ENCODE results near the gene TAC3.
A peak's percentile ranks its signal among the peaks of the same experiment; 100 is the strongest.

Gene TAC3

DNA sequence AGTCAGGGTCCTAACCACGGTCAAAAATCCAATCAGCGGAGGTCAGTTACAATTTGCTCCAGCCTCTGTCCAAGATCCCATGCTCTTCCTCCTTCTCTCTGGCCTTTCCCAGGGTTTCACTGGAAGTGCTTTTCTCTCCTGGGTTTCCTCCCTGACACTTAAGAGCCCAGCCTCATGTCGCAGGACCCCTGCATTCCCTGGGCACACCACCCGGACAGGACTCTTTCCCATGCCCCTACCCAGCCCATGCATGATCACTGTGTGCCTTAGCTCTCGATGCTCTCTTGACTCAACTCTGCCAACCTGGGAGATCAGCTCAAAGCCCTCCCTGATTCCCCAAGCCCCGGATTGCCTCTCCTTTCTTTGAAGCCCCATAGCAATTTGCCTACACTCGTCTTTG lies 15.5 kb upstream of the TAC3 start:
- Histone ChIP-seq H3K36me3 (ENCODE audit: control insufficient read depth, insufficient read depth, low read length) (no peaks in the 10 kb centered on the region), H3K4me3 (ENCODE audit: low read length) (no peak overlapping the region), H3K4ac (ENCODE audit: low read depth, low read length) (no peak overlapping the region), H3K9ac (ENCODE audit: low read length) (no peak overlapping the region), H2AK5ac (ENCODE audit: low read length) (no peak overlapping the region), H3K4me1 (ENCODE audit: control insufficient read depth, low read depth, low read length) (peaks cover 2% of the 10 kb centered on the region), H3K18ac (ENCODE audit: low read length) (no peak overlapping the region), H3K23ac (ENCODE audit: low read length) (no peak overlapping the region), H3K79me1 (ENCODE audit: low read length) (no peaks in the 10 kb centered on the region), H3K4me2 (ENCODE audit: low read length) (no peak overlapping the region), H3K56ac (ENCODE audit: low read length) (no peak overlapping the region), H2BK15ac (replicated peaks; ENCODE audit: low read depth) (no peak overlapping the region), H2BK5ac (ENCODE audit: low read length) (no peak overlapping the region), H3K27ac (ENCODE audit: low read depth, low read length) (no peak overlapping the region), H4K5ac (ENCODE audit: low read length) (no peak overlapping the region), H3K79me2 (ENCODE audit: control insufficient read depth, insufficient read depth, low read length) (no peaks in the 10 kb centered on the region), H3K27me3 (ENCODE audit: insufficient read depth, low read length, poor library complexity) (no peaks in the 10 kb centered on the region), H2BK120ac (ENCODE audit: low read depth, low read length) (no peak overlapping the region), H4K8ac (ENCODE audit: low read depth, low read length) (no peak overlapping the region)
- no CpG with 5 or more reads among the region's 7 CpGs for WGBS (ENCODE audit: extremely low coverage, insufficient coverage, low lambda C conversion rate)
- no peak for DNase-seq

DNA sequence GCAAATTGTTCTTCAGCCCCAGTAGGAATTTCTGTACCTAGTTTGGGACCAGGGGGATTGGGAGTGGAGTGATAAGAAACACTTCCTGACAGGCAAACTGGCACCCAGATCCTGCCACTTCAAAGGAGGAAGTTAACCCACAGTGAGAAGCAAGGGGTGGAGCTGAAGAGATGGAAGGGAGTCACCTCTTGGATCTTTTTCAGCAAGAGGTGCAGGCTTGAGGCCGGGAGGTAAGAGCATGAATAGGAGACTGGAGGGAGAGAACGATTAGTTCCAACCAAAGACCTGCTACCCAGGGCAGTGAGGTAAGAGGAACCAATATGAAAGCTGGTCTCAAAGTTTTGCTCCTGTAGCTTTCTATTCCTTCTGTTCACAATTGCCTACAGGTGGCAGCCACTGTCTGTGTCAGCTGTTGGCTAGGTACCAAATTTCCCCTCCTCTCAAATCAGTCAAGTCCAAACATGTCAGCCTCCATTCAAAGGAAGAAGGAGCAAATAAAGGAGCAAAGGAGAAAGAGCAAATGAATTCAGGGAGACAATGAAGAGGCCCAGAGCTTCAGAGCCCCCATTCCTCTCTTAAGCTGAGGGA lies 14.9 kb upstream of the TAC3 start:
- H3K9ac ChIP-seq (ENCODE audit: low read length) = no peak overlapping the region
- no peak overlapping the region for H4K5ac ChIP-seq (ENCODE audit: low read length)
- H3K27me3 ChIP-seq (ENCODE audit: insufficient read depth, low read length, poor library complexity) = no peaks in the 10 kb centered on the region
- DNase-seq = peak; percentile 45
- H3K79me1 ChIP-seq (ENCODE audit: low read length) = no peaks in the 10 kb centered on the region
- H3K79me2 ChIP-seq (ENCODE audit: control insufficient read depth, insufficient read depth, low read length) = no peaks in the 10 kb centered on the region
- H2BK5ac ChIP-seq (ENCODE audit: low read length) = no peak overlapping the region
- H3K18ac ChIP-seq (ENCODE audit: low read length) = no peak overlapping the region
- H3K4ac ChIP-seq (ENCODE audit: low read depth, low read length) = no peak overlapping the region
- no peak overlapping the region for H4K8ac ChIP-seq (ENCODE audit: low read depth, low read length)
- WGBS (ENCODE audit: extremely low coverage, insufficient coverage, low lambda C conversion rate) = no CpG with 5 or more reads among the region's 2 CpGs
- H3K56ac ChIP-seq (ENCODE audit: low read length) = no peak overlapping the region
- H3K36me3 ChIP-seq (ENCODE audit: control insufficient read depth, insufficient read depth, low read length) = no peaks in the 10 kb centered on the region
- H3K4me1 ChIP-seq (ENCODE audit: control insufficient read depth, low read depth, low read length) = peaks cover 2% of the 10 kb centered on the region
- no peak overlapping the region for H3K23ac ChIP-seq (ENCODE audit: low read length)
- H3K4me2 ChIP-seq (ENCODE audit: low read length) = no peak overlapping the region
- no peak overlapping the region for H2AK5ac ChIP-seq (ENCODE audit: low read length)
- H2BK120ac ChIP-seq (ENCODE audit: low read depth, low read length) = no peak overlapping the region
- H3K4me3 ChIP-seq (ENCODE audit: low read length) = no peak overlapping the region
- H2BK15ac ChIP-seq (replicated peaks; ENCODE audit: low read depth) = no peak overlapping the region
- no peak overlapping the region for H3K27ac ChIP-seq (ENCODE audit: low read depth, low read length)

DNA sequence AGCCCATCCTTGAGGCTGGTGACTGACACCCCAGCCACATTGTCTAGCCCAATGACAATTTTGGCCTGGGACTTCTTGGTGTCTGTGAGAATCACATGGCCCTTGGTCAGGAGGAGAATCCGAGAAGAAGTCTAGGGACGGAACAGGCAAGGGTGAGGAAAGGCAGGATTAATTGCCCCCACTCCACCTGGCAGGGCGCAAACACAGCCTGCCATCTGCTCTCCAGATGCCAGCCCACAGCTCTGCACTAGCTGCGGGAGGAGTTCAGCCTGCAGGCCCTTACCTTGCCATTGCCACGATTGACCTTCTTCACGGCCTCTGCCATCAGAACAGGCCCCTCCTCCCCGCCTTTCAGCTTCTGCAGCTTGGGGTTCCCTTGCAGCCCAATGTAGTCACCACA lies 13.1 kb upstream of the TAC3 start:
- H3K79me1 ChIP-seq (ENCODE audit: low read length) = no peaks in the 10 kb centered on the region
- no CpG with 5 or more reads among the region's 7 CpGs for WGBS (ENCODE audit: extremely low coverage, insufficient coverage, low lambda C conversion rate)

DNA sequence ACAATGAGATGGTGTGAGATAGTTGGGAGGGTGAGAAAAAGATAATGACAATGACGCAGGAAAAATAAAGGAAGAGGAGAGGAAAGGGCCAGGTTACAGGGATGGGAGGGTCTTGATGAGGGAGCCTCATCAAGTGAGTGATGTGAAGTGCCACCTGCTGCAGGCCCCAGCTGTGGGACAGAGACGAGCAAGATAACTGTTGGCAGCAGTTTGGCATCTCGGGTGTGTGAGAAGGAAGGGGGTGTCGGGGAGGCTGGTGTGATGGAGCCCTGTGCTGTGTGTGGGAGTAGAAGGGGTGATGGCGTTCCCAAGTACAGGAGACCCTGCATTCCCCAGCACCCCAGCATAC lies 11.4 kb upstream of the TAC3 start:
- Histone ChIP-seq H3K18ac (ENCODE audit: low read length) (no peak overlapping the region), H4K5ac (ENCODE audit: low read length) (no peak overlapping the region), H2BK120ac (ENCODE audit: low read depth, low read length) (no peak overlapping the region), H3K27me3 (ENCODE audit: insufficient read depth, low read length, poor library complexity) (no peaks in the 10 kb centered on the region), H3K27ac (ENCODE audit: low read depth, low read length) (no peak overlapping the region), H3K56ac (ENCODE audit: low read length) (no peak overlapping the region), H3K23ac (ENCODE audit: low read length) (no peak overlapping the region), H2AK5ac (ENCODE audit: low read length) (no peak overlapping the region), H3K79me1 (ENCODE audit: low read length) (no peaks in the 10 kb centered on the region), H2BK5ac (ENCODE audit: low read length) (no peak overlapping the region), H3K9ac (ENCODE audit: low read length) (no peak overlapping the region), H3K79me2 (ENCODE audit: control insufficient read depth, insufficient read depth, low read length) (no peaks in the 10 kb centered on the region), H3K4ac (ENCODE audit: low read depth, low read length) (no peak overlapping the region), H3K4me1 (ENCODE audit: control insufficient read depth, low read depth, low read length) (peaks cover 2% of the 10 kb centered on the region), H2BK15ac (replicated peaks; ENCODE audit: low read depth) (no peak overlapping the region), H4K8ac (ENCODE audit: low read depth, low read length) (no peak overlapping the region), H3K4me2 (ENCODE audit: low read length) (no peak overlapping the region), H3K36me3 (ENCODE audit: control insufficient read depth, insufficient read depth, low read length) (no peaks in the 10 kb centered on the region), H3K4me3 (ENCODE audit: low read length) (no peak overlapping the region)
- WGBS (ENCODE audit: extremely low coverage, insufficient coverage, low lambda C conversion rate) = no CpG with 5 or more reads among the region's 5 CpGs
- DNase-seq = peak; percentile 63

More for the DNA sequence above, 13.1 kb upstream of the TAC3 start:
- Histone ChIP-seq H3K27me3 (ENCODE audit: insufficient read depth, low read length, poor library complexity) (no peaks in the 10 kb centered on the region), H3K36me3 (ENCODE audit: control insufficient read depth, insufficient read depth, low read length) (no peaks in the 10 kb centered on the region), H2BK15ac (replicated peaks; ENCODE audit: low read depth) (no peak overlapping the region), H3K4me2 (ENCODE audit: low read length) (no peak overlapping the region), H3K18ac (ENCODE audit: low read length) (no peak overlapping the region), H3K4me3 (ENCODE audit: low read length) (no peak overlapping the region), H3K4ac (ENCODE audit: low read depth, low read length) (no peak overlapping the region), H3K27ac (ENCODE audit: low read depth, low read length) (no peak overlapping the region), H3K23ac (ENCODE audit: low read length) (no peak overlapping the region), H4K5ac (ENCODE audit: low read length) (no peak overlapping the region), H2BK120ac (ENCODE audit: low read depth, low read length) (no peak overlapping the region), H4K8ac (ENCODE audit: low read depth, low read length) (no peak overlapping the region), H2AK5ac (ENCODE audit: low read length) (no peak overlapping the region), H3K79me2 (ENCODE audit: control insufficient read depth, insufficient read depth, low read length) (no peaks in the 10 kb centered on the region), H2BK5ac (ENCODE audit: low read length) (no peak overlapping the region), H3K56ac (ENCODE audit: low read length) (no peak overlapping the region), H3K4me1 (ENCODE audit: control insufficient read depth, low read depth, low read length) (peaks cover 2% of the 10 kb centered on the region), H3K9ac (ENCODE audit: low read length) (no peak overlapping the region)
- DNase-seq = no peak

- Histone ChIP-seq H3K79me2 (ENCODE audit: control insufficient read depth, insufficient read depth, low read length) (no peaks in the 10 kb centered on the region), H2AK5ac (ENCODE audit: low read length) (peak overlapping the region; percentile 30), H2BK15ac (replicated peaks; ENCODE audit: low read depth) (no peak overlapping the region), H3K23ac (ENCODE audit: low read length) (no peak overlapping the region), H3K27me3 (ENCODE audit: insufficient read depth, low read length, poor library complexity) (no peaks in the 10 kb centered on the region), H3K4me2 (ENCODE audit: low read length) (no peak overlapping the region), H4K8ac (ENCODE audit: low read depth, low read length) (no peak overlapping the region), H3K18ac (ENCODE audit: low read length) (no peak overlapping the region), H3K79me1 (ENCODE audit: low read length) (no peaks in the 10 kb centered on the region), H2BK5ac (ENCODE audit: low read length) (no peak overlapping the region), H3K27ac (ENCODE audit: low read depth, low read length) (no peak overlapping the region), H3K9ac (ENCODE audit: low read length) (peak overlapping the region; percentile 10), H3K4ac (ENCODE audit: low read depth, low read length) (no peak overlapping the region), H4K5ac (ENCODE audit: low read length) (no peak overlapping the region), H3K4me1 (ENCODE audit: control insufficient read depth, low read depth, low read length) (peaks cover 2% of the 10 kb centered on the region), H3K36me3 (ENCODE audit: control insufficient read depth, insufficient read depth, low read length) (no peaks in the 10 kb centered on the region), H3K56ac (ENCODE audit: low read length) (peak overlapping the region; percentile 31), H2BK120ac (ENCODE audit: low read depth, low read length) (no peak overlapping the region), H3K4me3 (ENCODE audit: low read length) (no peak overlapping the region)
- DNase-seq = peak; percentile 48
- WGBS (ENCODE audit: extremely low coverage, insufficient coverage, low lambda C conversion rate) = no CpG with 5 or more reads among the region's 13 CpGs
Observed at GRCh38 chr12:57027011-57027804, 10.9 kb upstream of the TAC3 start.
